Rectal smooth muscle tissue (tissue), 1 donor: ENCODE data around the gene LGALS9.
"Not testable (repeated sequence)": the region's sequence is repeated elsewhere in the genome, so short reads cannot be mapped to it uniquely, and the experiment has no call there.

Experiments
- H3K27ac ChIP-seq: one replicate; pipeline ENCODE4 v1.7.0; 2013; ENCODE audit warnings: low read depth, low read length, inconsistent platforms
- H3K27me3 ChIP-seq: one replicate; pipeline ENCODE4 v1.7.0; 2013; ENCODE audit warnings: low read length; ENCODE audit not compliant: control insufficient read depth, insufficient read depth
- H3K36me3 ChIP-seq: one replicate; pipeline ENCODE4 v1.7.0; 2013; ENCODE audit warnings: low read length; ENCODE audit not compliant: control insufficient read depth, insufficient read depth
- H3K4me1 ChIP-seq: one replicate; pipeline ENCODE4 v1.7.0; 2013; ENCODE audit warnings: low read length; ENCODE audit not compliant: control insufficient read depth, insufficient read depth
- H3K4me3 ChIP-seq: one replicate; pipeline ENCODE4 v1.7.0; 2013; ENCODE audit warnings: low read length
- H3K9ac ChIP-seq: one replicate; pipeline ENCODE4 v1.7.0; 2013; ENCODE audit warnings: low read length

Gene LGALS9

GRCh38 chr17:27651411-27652345 lies 20.7 kb downstream of the LGALS9 start:
- H3K27ac ChIP-seq: no peak overlapping the region
- no peak overlapping the region for H3K4me3 ChIP-seq
- no peaks in the 10 kb centered on the region for H3K27me3 ChIP-seq

DNA sequence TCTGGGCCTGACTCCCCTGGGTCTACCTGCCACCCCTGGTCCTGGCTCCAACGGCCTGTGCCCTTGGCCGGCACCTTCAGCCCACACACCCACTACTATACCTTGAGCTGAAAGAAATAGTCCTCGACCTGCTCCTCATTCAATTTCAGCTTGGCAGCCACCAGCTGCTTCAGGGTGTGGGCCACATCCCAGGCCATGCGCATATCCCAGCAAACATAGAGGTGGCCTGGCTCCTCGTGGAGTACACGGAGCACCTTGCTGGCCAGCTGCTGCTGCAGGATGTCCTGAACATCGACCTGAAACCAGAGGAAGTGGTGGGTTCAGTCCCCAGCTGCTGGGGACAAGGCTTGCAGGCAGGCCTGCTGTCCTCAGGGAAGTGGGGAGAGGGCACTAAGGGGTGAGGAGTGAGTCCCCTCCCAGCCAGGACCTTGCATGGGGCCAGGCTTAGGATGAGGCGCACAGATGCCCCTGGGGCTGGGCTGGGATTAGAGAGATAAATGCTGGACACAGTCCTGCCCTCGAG lies 22.5 kb downstream of the LGALS9 start:
- H3K27me3 ChIP-seq, H3K4me3 ChIP-seq, H3K27ac ChIP-seq, H3K9ac ChIP-seq, H3K36me3 ChIP-seq, H3K4me1 ChIP-seq: not testable (repeated sequence)

More at GRCh38 chr17:27651411-27652345, 20.7 kb downstream of the LGALS9 start:
- Histone ChIP-seq H3K4me1 (no peaks in the 10 kb centered on the region), H3K9ac (no peak overlapping the region), H3K36me3 (no peaks in the 10 kb centered on the region)

DNA sequence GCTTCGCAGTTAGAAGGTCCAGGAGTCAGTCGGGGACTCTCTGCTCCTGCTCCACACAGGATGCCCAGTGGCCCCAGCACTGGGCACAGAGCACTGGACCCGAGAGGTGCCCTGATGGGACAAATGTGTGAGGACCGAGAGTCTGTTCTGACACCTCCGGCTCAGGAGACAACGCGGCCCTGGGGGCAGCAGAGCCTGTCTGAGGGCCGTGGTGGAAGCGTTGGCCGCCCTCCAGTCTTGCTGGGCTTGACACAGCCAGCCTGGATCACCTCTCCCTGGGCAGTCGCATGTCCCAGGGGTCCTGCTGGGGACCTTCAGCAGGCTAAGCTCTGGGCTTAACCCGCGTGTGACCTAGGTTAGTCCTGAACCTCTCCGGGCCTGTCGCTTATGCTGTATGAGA lies 23.1 kb downstream of the LGALS9 start:
- Histone ChIP-seq H3K36me3 (no peaks in the 10 kb centered on the region), H3K4me1 (no peaks in the 10 kb centered on the region), H3K27me3 (no peaks in the 10 kb centered on the region), H3K4me3 (no peak overlapping the region), H3K27ac (no peak overlapping the region), H3K9ac (no peak overlapping the region)

DNA sequence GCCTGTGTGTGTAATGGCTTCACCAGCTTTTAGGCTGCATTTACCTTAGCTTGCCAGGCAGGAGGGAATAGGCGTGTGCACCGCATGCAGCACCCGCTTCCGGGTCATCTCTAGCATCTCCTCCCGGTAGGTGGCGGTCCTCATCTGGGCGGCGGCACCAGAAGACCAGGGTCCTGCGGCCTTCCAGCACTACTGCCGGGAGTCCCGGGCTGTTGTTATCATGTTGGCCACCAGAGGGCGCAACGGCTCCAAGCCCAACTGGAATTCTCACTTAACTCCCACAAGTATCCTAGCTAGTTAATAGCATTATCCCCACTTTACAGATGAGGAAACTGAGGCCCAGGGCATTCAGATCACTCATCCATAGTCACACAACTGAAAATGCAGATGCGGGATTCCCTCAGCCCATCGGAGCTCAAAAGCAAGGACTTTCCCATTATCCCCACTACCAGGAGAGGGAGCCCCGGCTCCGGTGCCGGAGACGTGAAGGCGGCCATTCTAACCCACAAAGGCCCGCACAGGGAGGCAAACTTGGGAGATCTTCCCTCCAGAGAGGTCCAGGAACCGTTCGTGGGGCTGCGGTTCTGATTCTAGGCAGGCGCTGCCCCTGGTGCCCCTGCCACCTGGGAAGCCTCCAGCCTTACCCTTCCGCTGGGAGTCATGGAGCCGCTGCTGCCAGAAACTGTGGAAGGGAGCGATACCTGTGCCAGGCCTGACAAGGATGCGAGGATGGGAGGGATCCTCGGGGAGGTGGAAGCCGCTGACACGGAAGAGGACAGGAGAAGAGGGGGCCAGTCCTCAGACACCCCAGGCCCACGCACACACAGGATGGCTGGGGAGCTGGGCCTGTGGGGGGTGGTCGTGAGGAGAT lies 23.9 kb downstream of the LGALS9 start:
- H3K9ac ChIP-seq: no peak overlapping the region
- no peaks in the 10 kb centered on the region for H3K36me3 ChIP-seq
- H3K27ac ChIP-seq: no peak overlapping the region
- H3K27me3 ChIP-seq: no peaks in the 10 kb centered on the region
- H3K4me1 ChIP-seq: no peaks in the 10 kb centered on the region
- no peak overlapping the region for H3K4me3 ChIP-seq

DNA sequence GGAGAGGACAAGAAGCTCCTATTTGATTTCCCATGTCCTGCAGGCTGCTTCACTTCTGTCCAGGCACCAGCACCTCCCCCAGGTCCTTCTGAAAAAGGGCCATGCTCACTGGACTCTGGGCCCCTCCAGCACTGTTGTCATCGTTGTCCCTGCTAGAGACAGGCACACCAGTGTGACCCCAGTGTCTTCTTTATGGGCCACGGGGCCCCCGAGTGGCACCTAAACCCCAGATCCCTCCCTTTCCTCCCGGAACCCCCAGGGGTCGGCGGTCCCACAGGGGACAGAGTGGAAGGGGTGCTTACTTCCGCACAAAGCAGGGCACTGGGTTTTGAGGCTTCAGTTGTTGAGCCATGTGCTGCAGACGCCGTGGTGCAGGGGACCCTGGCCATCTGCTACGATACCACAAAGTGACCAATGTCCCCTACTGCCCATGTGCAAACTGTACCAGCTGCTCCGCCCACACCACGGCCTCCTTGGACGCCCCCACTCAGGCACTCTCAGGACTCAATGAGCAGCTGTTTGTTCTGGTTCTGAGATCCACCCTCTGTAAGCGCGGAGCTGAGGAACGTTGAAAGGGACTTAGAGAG lies 24.6 kb downstream of the LGALS9 start:
- not testable (repeated sequence) for H3K4me1 ChIP-seq, H3K9ac ChIP-seq, H3K36me3 ChIP-seq, H3K4me3 ChIP-seq, H3K27me3 ChIP-seq, H3K27ac ChIP-seq

- H3K4me1 ChIP-seq, H3K4me3 ChIP-seq, H3K27ac ChIP-seq, H3K9ac ChIP-seq, H3K36me3 ChIP-seq, H3K27me3 ChIP-seq: not testable (repeated sequence)
These were observed 25.6 kb downstream of the LGALS9 start for GRCh38 chr17:27656620-27657019.

DNA sequence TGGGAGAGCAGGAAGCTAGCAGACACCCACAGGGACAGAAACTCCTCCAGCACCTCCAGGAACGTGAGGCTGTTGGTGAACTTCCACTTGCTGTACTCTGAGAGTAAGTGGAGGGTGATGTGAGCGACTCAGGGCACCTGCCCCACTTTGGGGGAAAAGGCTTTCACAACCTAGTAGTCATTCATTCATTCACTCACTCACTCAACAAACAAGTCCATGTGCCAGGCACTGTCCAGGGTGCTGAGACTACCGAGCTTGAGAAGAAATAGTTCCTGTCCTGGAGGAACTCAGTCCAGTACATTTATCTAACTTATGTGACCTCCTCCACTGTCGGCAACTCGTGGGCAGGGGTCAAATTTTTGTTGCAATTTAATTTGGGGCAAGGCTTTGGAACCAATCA lies 26.6 kb downstream of the LGALS9 start:
- Histone ChIP-seq H3K4me3 (no peak overlapping the region), H3K36me3 (no peaks in the 10 kb centered on the region), H3K4me1 (no peaks in the 10 kb centered on the region), H3K27me3 (no peaks in the 10 kb centered on the region), H3K27ac (no peak overlapping the region), H3K9ac (no peak overlapping the region)

GRCh38 chr17:27659683-27660082 lies 28.7 kb downstream of the LGALS9 start:
- Histone ChIP-seq H3K4me1 (no peaks in the 10 kb centered on the region), H3K27ac (no peak overlapping the region), H3K27me3 (no peaks in the 10 kb centered on the region), H3K4me3 (no peak overlapping the region), H3K36me3 (no peaks in the 10 kb centered on the region), H3K9ac (no peak overlapping the region)

DNA sequence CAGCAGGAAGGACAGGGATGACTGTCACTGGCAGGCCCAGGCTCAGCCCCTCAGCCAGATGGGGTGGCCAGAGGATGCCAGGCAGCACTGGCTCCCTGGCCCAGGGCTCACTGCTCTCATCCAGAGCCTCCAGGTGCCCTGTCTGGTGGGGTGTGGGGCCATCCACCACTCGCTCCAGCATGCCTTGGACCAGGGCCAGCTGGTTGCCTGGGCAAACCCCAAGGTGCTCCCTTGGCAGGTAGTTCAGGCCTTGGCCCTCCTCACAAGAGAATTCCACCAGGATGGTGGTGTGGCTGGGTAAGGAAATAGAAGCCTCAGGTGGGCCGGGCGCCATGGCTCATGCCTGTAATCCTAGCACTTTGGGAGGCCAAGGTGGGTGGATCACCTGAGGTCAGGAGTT lies 29.4 kb downstream of the LGALS9 start:
- Histone ChIP-seq H3K9ac (no peak overlapping the region), H3K4me3 (no peak overlapping the region), H3K27me3 (no peaks in the 10 kb centered on the region), H3K36me3 (no peaks in the 10 kb centered on the region), H3K4me1 (no peaks in the 10 kb centered on the region), H3K27ac (no peak overlapping the region)

DNA sequence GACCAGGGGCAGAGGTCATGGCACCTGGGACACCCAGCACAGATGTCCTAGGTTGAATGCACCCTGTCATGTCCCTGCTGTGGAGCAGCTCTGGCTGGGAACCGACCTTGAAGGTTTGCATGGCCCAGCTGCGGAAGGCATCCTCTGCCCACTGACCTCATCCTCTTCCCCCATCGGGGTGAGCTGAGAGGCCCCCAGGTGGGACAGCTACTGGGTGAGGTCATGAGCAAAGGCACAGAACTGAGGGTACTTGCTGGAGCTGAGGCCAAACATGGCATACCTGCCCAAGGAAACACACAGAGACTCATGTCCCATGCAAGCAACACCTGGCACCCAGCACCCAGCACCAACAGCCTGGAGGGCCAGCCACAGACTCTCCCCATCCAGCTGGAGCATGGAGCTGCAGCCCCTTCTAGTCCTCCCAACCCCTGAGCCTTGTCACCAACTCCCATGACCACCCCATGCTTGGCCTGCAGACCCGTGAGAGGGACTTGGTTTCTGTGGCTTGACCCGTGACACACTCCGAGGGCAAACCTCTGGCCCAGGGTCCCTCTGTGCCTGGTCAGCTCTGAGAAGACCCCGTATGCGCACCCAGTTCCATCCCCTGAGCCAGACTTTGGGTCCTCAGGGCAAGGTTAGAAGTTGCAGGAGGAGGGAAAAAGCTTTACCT lies 33.1 kb downstream of the LGALS9 start:
- no peaks in the 10 kb centered on the region for H3K27me3 ChIP-seq
- no peaks in the 10 kb centered on the region for H3K4me1 ChIP-seq
- no peaks in the 10 kb centered on the region for H3K36me3 ChIP-seq
- no peak overlapping the region for H3K9ac ChIP-seq
- no peak overlapping the region for H3K27ac ChIP-seq
- H3K4me3 ChIP-seq: no peak overlapping the region

GRCh38 chr17:27664606-27664965 lies 33.6 kb downstream of the LGALS9 start:
- Histone ChIP-seq H3K27ac (no peak overlapping the region), H3K4me1 (no peaks in the 10 kb centered on the region), H3K9ac (no peak overlapping the region), H3K36me3 (no peaks in the 10 kb centered on the region), H3K4me3 (no peak overlapping the region), H3K27me3 (no peaks in the 10 kb centered on the region)

- no peak overlapping the region for H3K9ac ChIP-seq
- no peaks in the 10 kb centered on the region for H3K4me1 ChIP-seq
- H3K4me3 ChIP-seq: no peak overlapping the region
- H3K27me3 ChIP-seq: no peaks in the 10 kb centered on the region
- H3K36me3 ChIP-seq: no peaks in the 10 kb centered on the region
- no peak overlapping the region for H3K27ac ChIP-seq
These were observed 34.6 kb downstream of the LGALS9 start for GRCh38 chr17:27665549-27665948.
